ENCODE measurements around the gene OPTC. TPM values are rescaled to one million over a fixed set of nuclear protein-coding genes. Genes with fewer than 3 reads are reported as not detected.

Gene OPTC
- total RNA-seq, 1 experiment from 2014 or later, result not detected

GRCh38 chr1:203462878-203463277 is 31.1 kb upstream of the OPTC start (continued):
- TF ChIP-seq, protein P1, sequence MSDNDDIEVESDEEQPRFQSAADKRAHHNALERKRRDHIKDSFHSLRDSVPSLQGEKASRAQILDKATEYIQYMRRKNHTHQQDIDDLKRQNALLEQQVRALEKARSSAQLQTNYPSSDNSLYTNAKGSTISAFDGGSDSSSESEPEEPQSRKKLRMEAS (IDR thresholded peaks at IDR 0.05), result no peak
- no peak for TF ChIP-seq CEBPB (IDR thresholded peaks at IDR 0.05; ENCODE audit: low read depth)
- no peak for TF ChIP-seq TCF7L2 (IDR thresholded peaks at IDR 0.05; ENCODE audit: borderline replicate concordance, extremely low read depth, insufficient read depth, insufficient read length)

- Histone ChIP-seq H3K4me1 (ENCODE audit: control insufficient read depth in 1 of 2, insufficient read depth in 2 of 2, low read length in 2 of 2) (no peaks in the 10 kb centered on the region), H3K9me3 (ENCODE audit: control insufficient read depth in 1 of 2, insufficient read depth in 1 of 2, low read depth in 1 of 2, low read length in 2 of 2) (no peaks in the 10 kb centered on the region), H4K20me1 (ENCODE audit: insufficient read depth) (no peaks in the 10 kb centered on the region), H3K27ac (ENCODE audit: low read depth, low read length) (no peak overlapping the region), H2AFZ (ENCODE audit: low read depth, low read length, poor library complexity, severe bottlenecking) (no peak overlapping the region), H3K4me3 (replicated peaks in 1 of 2; ENCODE audit: low read depth in 1 of 2, low read length in 2 of 2) (no peak overlapping the region), H3K9me2 (ENCODE audit: insufficient read depth) (no peaks in the 10 kb centered on the region), H3K27me3 (ENCODE audit: insufficient read depth, low read length) (0 out of 2 replicates have a peak, but pooled peaks cover 3% of the 10 kb centered on the region), H3K9ac (ENCODE audit: low read length) (no peak overlapping the region), H3K4me2 (ENCODE audit: low read length) (no peak overlapping the region), H3K79me2 (ENCODE audit: insufficient read depth, low read length) (no peaks in the 10 kb centered on the region), H3K36me3 (ENCODE audit: control insufficient read depth in 1 of 2, insufficient read depth in 2 of 2, low read length in 2 of 2) (no peaks in the 10 kb centered on the region)
- CTCF ChIA-PET, result interaction anchor here (0.7 to 1.5 kb wide), 2 partner anchors 11 to 24 kb away, joined by 3 to 4 read pairs; no protein-coding TSS in a partner anchor
- ATAC-seq (peak; percentile 44; the same call in 1 of the 2 replicates), DNase-seq (ENCODE audit: low read depth, low spot score) (no peak)
- intact Hi-C loops (cut with micrococcal nuclease), result no loop called here
- RAD21 ChIA-PET (ENCODE audit: low non-redundant PET in 1 of 2, low total read pairs in 2 of 2, uncharacterized antibody in 2 of 2, unreplicated experiment in 2 of 2), result interaction anchor here in 1 of 2 experiments (0.5 kb wide), 1 partner anchor 127 kb away, joined by 4 read pairs; no protein-coding TSS in a partner anchor
- BruUV-seq (replicated peaks), result no TSS peak
- POLR2A ChIA-PET, result no interaction called here
- no peak for TF ChIP-seq SRF (IDR thresholded peaks at IDR 0.05; ENCODE audit: low read depth)
- TF ChIP-seq FOSL1 (IDR thresholded peaks at IDR 0.05; ENCODE audit: low read depth), result no peak
- no peak for TF ChIP-seq ZFX (IDR thresholded peaks at IDR 0.05)
- TF ChIP-seq POLR2A (IDR thresholded peaks at IDR 0.05; ENCODE audit: borderline replicate concordance, extremely low read depth, insufficient read depth, insufficient read length), result no peak
- no peak for TF ChIP-seq TCF7L2 (IDR thresholded peaks at IDR 0.05; ENCODE audit: borderline replicate concordance, extremely low read depth, insufficient read depth, insufficient read length)
- no peak for TF ChIP-seq REST (IDR thresholded peaks at IDR 0.05; ENCODE audit: low read depth)
- TF ChIP-seq POLR2AphosphoS5 (IDR thresholded peaks at IDR 0.05; ENCODE audit: low read depth, low read length), result no peak
- no peak for TF ChIP-seq EGR1 (IDR thresholded peaks at IDR 0.05; ENCODE audit: low read depth)
Measured at GRCh38 chr1:203463469-203464062, 30.4 kb upstream of the OPTC start.
